SK-N-SH treated with all-trans-retinoic acid at 6 μM for 48 hours (cell line): ENCODE data around the gene INS.
A peak's percentile ranks its signal among the peaks of the same experiment; 100 is the strongest.

ENCODE experiments used
- ATAC-seq: fragments of 200-7000 bp; cut with Tn5 transposase; 3 replicates; pipeline ENCODE4 v1.9.1; 2020; ENCODE audit warnings: mild to moderate bottlenecking, moderate library complexity
- BACH2 ChIP-seq: fragments of 250-450 bp; sonication (Bioruptor Pico); IDR thresholded peaks from 2 replicates; pipeline ENCODE4 v1.9.0; 2021; ENCODE audit warnings: mild to moderate bottlenecking, borderline replicate concordance
- CREB5 ChIP-seq: fragments of 250-450 bp; sonication (Bioruptor Pico); IDR thresholded peaks from 2 replicates; pipeline ENCODE4 v1.5.1; 2020; ENCODE audit warnings: low read depth, mild to moderate bottlenecking, moderate library complexity
- CSDC2 ChIP-seq: fragments of 250-450 bp; sonication (Bioruptor Pico); IDR thresholded peaks from 2 replicates; pipeline ENCODE4 v1.5.0; 2020; ENCODE audit warnings: mild to moderate bottlenecking, moderate library complexity
- CSRNP3 ChIP-seq: fragments of 250-450 bp; sonication (Bioruptor Pico); IDR thresholded peaks from 2 replicates; pipeline ENCODE4 v1.5.1; 2021; ENCODE audit warnings: mild to moderate bottlenecking, moderate library complexity
- ESRRG ChIP-seq: fragments of 250-450 bp; sonication (Bioruptor Pico); IDR thresholded peaks from 2 replicates; pipeline ENCODE4 v1.6.1; 2021; ENCODE audit warnings: mild to moderate bottlenecking
- GLIS3 ChIP-seq: fragments of 250-450 bp; sonication (Bioruptor Pico); IDR thresholded peaks from 2 replicates; pipeline ENCODE4 v1.5.0; 2020; ENCODE audit warnings: mild to moderate bottlenecking, moderate library complexity
- ISL1 ChIP-seq: fragments of 250-450 bp; sonication (Bioruptor Pico); IDR thresholded peaks from 2 replicates; pipeline ENCODE4 v2.1.2; 2022; ENCODE audit warnings: mild to moderate bottlenecking, moderate library complexity
- OSR1 ChIP-seq: fragments of 250-450 bp; sonication (Bioruptor Pico); IDR thresholded peaks from 2 replicates; pipeline ENCODE4 v1.8.0; 2022; ENCODE audit warnings: moderate library complexity, mild to moderate bottlenecking, inconsistent platforms
- PATZ1 ChIP-seq: fragments of 250-450 bp; sonication (Bioruptor Pico); IDR thresholded peaks from 2 replicates; pipeline ENCODE4 v1.8.0; 2020; ENCODE audit warnings: mild to moderate bottlenecking, moderate library complexity, borderline replicate concordance
- POU6F1 ChIP-seq: fragments of 250-450 bp; sonication (Bioruptor Pico); IDR thresholded peaks from 2 replicates; pipeline ENCODE4 v1.8.0; 2021; ENCODE audit warnings: low read depth, mild to moderate bottlenecking, moderate library complexity, borderline replicate concordance
- PPARA ChIP-seq: fragments of 250-450 bp; sonication (Bioruptor Pico); IDR thresholded peaks from 2 replicates; pipeline ENCODE4 v1.5.0; 2020; ENCODE audit warnings: mild to moderate bottlenecking, borderline replicate concordance
- RARB ChIP-seq: fragments of 250-450 bp; sonication (Bioruptor Pico); IDR thresholded peaks from 2 replicates; pipeline ENCODE4 v1.8.0; 2021; ENCODE audit warnings: mild to moderate bottlenecking, moderate library complexity
- SNAI2 ChIP-seq: fragments of 250-450 bp; sonication (Bioruptor Pico); IDR thresholded peaks from 2 replicates; pipeline ENCODE4 v1.5.0; 2020; ENCODE audit warnings: mild to moderate bottlenecking, moderate library complexity
- TCF4 ChIP-seq: fragments of 250-450 bp; sonication (Bioruptor Pico); IDR thresholded peaks from 2 replicates; pipeline ENCODE4 v1.8.0; 2021; ENCODE audit warnings: mild to moderate bottlenecking, moderate library complexity, borderline replicate concordance
- TOX ChIP-seq: fragments of 250-450 bp; sonication (Bioruptor Pico); IDR thresholded peaks from 2 replicates; pipeline ENCODE4 v1.8.0; 2021; ENCODE audit warnings: mild to moderate bottlenecking, moderate library complexity, borderline replicate concordance
- TSHZ2 ChIP-seq: fragments of 250-450 bp; sonication (Bioruptor Pico); IDR thresholded peaks from 2 replicates; pipeline ENCODE4 v1.5.0; 2020; ENCODE audit warnings: mild to moderate bottlenecking, moderate library complexity
- ZC3H10 ChIP-seq: fragments of 250-450 bp; sonication (Bioruptor Pico); IDR thresholded peaks from 2 replicates; pipeline ENCODE4 v1.5.1; 2021; ENCODE audit warnings: mild to moderate bottlenecking, moderate library complexity
- ZFP3 ChIP-seq: fragments of 250-450 bp; sonication (Bioruptor Pico); IDR thresholded peaks from 2 replicates; pipeline ENCODE4 v1.5.0; 2020; ENCODE audit warnings: mild to moderate bottlenecking, moderate library complexity
- ZFP30 ChIP-seq: fragments of 450-650 bp; formaldehyde crosslinking; IDR thresholded peaks from 2 replicates; pipeline ENCODE4 v1.5.0; 2022; ENCODE audit warnings: mild to moderate bottlenecking, moderate library complexity
- ZNF70 ChIP-seq: fragments of 450-650 bp; formaldehyde crosslinking; IDR thresholded peaks from 2 replicates; pipeline ENCODE4 v1.5.0; 2020; ENCODE audit warnings: mild to moderate bottlenecking, moderate library complexity
- ZNF8 ChIP-seq: fragments of 450-650 bp; formaldehyde crosslinking; IDR thresholded peaks from 2 replicates; pipeline ENCODE4 v1.5.0; 2020; ENCODE audit warnings: mild to moderate bottlenecking, moderate library complexity

INS gene

GRCh38 chr11:2156416-2157182 is 4.4 kb downstream of the INS start:
- TF ChIP-seq PPARA (CRISPR knock-in tag): no peak
- no peak for TF ChIP-seq ISL1 (CRISPR knock-in tag)
- TF ChIP-seq OSR1 (CRISPR knock-in tag): no peak
- no peak for TF ChIP-seq TSHZ2
- no peak for TF ChIP-seq ZNF70
- no peak for TF ChIP-seq RARB
- TF ChIP-seq BACH2 (CRISPR knock-in tag): no peak
- TF ChIP-seq CSDC2: no peak
- no peak for TF ChIP-seq ZFP3 (CRISPR knock-in tag)
- TF ChIP-seq CSRNP3: no peak
- no peak for TF ChIP-seq TCF4 (CRISPR knock-in tag)
- TF ChIP-seq TOX (CRISPR knock-in tag): no peak
- peak; percentile 83 for ATAC-seq

GRCh38 chr11:2155511-2155910 is 5.5 kb downstream of the INS start:
- ATAC-seq: no peak
- no peak for TF ChIP-seq CREB5
- TF ChIP-seq PPARA (CRISPR knock-in tag): no peak
- TF ChIP-seq ZFP30 (CRISPR knock-in tag): no peak
- no peak for TF ChIP-seq CSDC2
- no peak for TF ChIP-seq ZNF8 (CRISPR knock-in tag)
- TF ChIP-seq TSHZ2: no peak
- no peak for TF ChIP-seq ZC3H10
- TF ChIP-seq POU6F1 (CRISPR knock-in tag): no peak
- no peak for TF ChIP-seq CSRNP3
- no peak for TF ChIP-seq TCF4 (CRISPR knock-in tag)
- TF ChIP-seq BACH2 (CRISPR knock-in tag): no peak

GRCh38 chr11:2154889-2155288 is 6.1 kb downstream of the INS start:
- no peak for ATAC-seq
- TF ChIP-seq RARB (no peak), ZNF70 (no peak), TOX (CRISPR knock-in tag) (no peak), PPARA (CRISPR knock-in tag) (no peak), ESRRG (CRISPR knock-in tag) (no peak), ISL1 (CRISPR knock-in tag) (no peak), POU6F1 (CRISPR knock-in tag) (no peak), SNAI2 (CRISPR knock-in tag) (no peak), GLIS3 (no peak), PATZ1 (CRISPR knock-in tag) (no peak), ZFP30 (CRISPR knock-in tag) (no peak)
